HG03342 (cell line): Measurements from ENCODE around the gene RFX4.

Experiments used
- ATAC-seq: cut with Tn5 transposase; IDR thresholded peaks from one replicate; pipeline ENCODE4 v1.9.1; 2021; ENCODE audit warnings: mild to moderate bottlenecking, moderate library complexity; ENCODE audit not compliant: unreplicated experiment

RFX4 gene

DNA sequence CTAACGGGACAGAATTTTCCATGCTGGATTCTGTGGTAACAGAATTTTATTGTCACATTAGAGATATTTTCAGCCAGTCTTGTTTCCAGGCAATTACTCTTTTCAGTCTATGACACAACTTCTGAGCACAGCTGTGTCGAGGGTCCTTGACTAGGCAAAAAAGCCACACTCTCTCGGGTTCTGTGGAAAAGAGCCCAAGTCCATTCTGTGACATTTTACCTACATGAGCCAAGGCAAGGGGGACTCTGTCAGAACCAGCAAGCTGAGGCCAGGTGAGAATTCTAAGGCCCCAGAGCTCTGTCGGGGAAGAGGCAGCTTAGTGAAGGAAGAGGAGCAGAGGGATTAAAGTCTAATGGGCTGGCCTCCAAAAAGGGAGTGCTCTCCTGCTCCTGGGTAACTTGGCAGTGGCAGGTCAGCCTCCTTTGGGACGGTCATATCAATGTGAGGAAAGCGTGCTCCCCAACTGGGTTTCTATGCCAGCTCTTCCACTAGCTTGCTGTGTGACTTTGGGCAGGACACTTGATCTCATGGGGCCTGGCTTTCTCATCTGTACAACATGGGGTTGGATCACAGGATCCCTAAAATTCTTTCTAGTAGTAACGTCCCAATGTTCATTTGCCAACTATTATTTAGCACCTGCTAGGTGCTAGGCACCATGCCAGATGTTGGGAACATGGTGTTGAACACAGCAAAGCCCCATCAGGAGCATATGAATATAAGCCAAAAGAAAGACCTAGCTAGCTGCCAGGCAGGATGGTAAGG lies 175.7 kb downstream of the RFX4 start:
- no peak for ATAC-seq

DNA sequence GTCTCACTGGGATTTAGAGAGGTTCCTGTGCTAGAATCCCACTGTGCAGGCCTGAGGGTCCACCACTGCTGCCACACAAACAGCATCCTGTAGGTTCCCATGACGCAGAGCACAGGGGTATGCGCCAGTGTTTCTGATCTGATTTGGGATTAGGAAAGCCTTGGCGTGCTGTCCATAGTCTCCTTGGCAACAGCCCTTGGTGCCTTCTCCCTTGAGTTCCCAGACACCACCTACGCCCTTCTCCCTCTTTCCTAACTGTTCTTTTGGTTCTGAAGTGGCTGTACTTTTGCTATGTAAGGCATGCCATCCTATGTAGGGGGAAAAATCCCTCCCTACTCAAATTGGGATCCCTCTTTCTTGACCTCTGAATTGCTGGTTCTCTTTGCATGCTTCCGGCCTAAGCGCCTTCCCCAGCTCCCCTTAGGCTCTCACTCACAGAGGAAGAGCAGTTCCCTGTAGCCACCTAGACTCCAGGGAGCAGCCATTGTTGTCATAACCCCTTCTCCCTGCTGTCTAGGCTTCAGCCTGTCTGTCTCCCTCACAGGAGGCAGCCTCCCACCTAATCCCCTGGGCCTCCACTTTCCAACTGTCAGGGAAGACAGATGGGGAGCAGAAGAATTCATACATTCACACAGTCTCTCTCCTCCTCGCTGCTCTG lies 176.9 kb downstream of the RFX4 start:
- ATAC-seq: no peak

DNA sequence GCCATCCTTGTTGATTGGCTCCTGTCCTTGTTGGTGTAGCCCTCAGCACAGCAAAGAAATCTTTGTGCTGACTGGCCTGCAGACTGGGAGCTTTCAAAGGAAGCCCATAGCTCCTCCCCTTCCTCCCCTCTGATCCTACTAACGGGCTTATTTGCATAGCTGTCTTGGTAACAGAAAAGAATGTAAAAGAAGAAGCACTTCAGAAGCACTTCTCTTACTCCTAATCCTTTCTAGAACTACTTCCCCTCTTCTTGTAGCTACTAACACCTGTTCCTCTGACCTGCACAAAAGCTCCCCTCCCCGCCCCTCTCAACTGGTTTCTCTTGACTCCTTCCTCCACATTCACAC lies 177.4 kb downstream of the RFX4 start:
- ATAC-seq: peak; percentile 99

DNA sequence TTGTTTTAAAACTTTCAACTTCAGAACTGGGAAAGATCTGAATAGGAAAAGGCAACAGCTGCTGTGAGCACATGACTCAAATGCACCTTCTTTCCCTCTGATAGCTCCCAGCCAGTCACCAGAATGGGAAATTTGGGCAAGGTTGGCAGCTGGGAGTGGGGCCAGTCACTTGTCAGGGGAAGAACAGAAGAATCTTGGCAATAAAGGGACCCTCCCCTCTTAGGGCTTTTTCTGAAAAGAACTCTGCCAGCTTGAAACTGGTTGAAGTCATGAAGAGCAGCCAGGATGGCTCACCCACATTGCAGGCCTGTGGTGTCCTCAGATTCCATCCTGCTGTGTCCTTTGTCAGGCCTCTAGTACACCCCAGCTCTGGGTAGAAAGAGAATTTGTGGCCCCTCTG lies 181.4 kb downstream of the RFX4 start:
- no peak for ATAC-seq

DNA sequence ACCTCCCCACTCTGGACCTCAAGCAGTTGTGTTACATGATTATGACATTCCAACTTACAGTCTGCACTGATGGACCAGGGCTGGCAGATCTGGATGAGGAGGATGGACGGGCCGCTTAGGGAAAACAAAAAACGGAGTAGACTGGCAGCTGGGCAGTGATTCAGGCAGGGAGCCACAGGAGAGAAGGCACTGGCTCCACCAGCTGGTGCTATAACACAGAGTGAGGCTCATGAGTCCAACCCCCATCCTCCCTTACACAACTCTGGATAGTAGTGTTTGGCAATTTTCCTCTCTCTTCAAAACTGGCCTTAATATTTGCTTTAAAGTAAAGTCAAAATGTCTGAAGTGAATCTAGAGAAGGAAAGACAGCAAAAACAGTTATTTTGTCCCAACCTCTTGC lies 181.9 kb downstream of the RFX4 start:
- no peak for ATAC-seq

DNA sequence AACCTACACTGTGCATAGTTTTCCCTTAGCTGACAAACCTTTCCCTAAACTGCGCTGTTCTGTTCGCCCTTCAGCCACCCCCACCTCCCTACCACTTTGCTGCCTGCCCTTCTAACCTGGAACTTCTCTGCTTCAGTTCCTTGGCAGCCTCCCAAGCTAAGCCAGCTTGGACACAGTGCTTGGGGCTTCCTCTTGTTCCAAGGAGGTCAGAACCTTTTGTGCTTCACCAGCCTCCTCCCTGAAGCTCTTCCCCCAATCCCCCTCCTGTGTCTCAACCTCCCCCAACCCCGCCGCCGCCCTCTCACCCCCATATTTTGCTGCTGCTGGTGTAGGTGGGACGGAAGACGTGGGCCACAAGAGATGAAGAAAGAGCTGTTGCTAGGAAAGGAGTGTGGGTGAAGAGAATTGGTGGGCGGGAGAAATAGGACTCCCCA lies 183.6 kb downstream of the RFX4 start:
- ATAC-seq: no peak

DNA sequence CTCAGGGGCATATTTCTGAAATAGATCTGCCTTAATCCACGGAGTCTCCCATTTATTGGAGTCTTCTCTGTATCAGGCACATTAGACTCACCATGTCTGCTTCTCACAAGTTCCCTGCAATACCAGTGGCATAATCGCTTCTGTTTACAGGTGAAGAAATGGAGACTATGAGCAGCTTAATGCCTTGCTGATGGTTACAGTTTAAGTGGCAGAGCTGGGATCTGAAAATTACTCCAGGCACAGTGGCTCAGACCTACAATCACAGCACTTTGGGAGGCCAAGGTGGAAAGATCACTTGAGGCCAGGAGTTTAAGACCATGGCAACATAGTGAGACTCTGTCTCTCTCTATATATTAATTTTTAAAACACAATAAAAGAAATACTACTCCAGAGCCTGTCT lies 184.4 kb downstream of the RFX4 start:
- ATAC-seq: no peak

DNA sequence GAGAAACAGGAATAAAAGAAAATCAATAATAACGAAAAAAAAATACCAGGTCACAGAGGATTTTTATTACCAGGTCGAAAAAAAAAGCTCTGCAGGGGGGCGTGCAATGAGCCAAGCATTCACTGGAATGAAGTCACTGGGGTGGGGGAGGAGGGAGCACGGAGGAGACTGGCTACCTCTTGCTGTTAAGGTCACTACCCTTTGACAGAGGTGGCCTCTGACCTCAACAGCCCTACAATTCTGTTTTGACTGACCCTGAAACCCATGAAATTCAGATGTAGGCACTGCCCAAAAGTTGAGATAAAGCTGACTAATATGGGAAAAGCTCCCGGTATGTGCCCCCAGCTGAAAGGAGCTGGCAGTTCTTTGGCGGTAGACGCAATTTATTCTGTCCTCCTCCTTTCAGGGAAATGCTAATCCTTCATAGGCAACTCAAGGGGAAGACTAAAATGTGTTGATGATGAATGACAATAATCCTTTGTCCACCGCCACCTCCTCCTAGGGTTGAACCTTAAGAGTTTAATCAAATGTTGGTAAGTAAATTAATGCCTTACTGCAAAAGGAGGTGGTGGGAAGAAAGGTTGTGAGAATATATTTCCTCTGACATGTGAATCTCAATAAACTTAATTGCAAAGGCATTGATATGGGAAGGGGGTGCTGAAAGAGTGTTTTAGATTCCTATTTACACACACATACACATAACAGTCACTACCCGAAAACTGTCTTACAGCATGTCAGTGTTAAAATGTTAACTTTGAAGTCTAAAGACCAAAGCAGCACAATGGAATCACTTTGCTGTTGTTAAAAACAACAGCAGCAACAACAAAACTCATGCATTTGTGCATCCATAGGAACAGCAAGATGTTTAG lies 185.4 kb downstream of the RFX4 start:
- no peak for ATAC-seq

DNA sequence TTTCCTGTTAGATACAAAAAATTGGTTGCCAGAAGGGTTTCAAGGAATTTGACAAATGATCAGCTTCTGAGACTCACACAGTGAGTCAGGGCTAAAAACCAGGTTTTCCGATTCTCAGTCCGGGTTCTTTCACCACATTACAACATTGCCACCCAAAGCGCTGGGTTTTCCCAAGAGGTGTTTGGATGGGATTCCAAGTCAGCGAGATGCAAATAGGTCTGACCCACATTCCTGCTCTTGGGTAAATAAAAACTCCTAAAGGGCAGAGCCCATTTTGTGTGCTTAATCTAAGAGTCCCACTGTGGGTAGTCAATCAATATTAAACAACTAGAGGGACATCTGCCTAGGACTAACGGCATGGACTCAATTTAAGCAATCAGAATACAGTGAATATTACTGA lies 186.3 kb downstream of the RFX4 start:
- no peak for ATAC-seq

DNA sequence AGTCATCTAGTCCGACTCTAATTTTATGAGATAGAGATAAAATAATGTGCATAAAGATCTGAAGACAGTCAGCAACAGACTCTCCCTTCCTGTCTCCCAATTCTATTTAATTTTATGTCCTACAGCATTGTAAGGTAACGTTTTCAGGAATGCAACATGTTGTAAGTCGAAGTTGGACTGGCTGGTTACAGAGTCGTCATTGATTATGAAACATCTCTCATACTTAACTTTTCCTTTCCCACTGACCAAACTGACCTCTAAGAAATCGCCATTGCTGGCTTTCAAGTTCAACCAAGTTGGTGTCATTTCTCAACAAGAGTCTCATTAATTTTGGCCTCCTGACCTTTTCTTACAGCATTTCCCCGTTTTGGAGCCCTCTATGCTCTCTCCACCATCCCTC lies 186.7 kb downstream of the RFX4 start:
- no peak for ATAC-seq

DNA sequence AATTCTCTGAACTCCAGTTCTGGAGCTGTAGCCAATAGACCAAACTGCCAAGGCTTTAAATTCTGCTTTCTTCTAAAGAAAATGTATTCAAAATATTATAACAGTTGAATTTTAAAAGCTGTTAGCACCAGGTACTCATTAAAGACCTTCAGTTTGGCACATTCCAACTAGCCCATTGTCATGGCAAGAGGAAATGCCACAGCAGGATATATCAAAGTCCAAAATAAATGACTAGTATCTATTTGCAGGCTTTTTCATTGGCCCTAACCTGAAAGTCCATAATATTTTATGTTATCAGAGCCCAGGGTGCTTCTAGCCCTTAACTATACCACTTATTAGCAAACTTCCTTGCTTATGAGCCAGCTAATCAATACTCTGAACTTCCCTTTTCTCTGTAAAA lies 188.6 kb downstream of the RFX4 start:
- ATAC-seq: no peak

DNA sequence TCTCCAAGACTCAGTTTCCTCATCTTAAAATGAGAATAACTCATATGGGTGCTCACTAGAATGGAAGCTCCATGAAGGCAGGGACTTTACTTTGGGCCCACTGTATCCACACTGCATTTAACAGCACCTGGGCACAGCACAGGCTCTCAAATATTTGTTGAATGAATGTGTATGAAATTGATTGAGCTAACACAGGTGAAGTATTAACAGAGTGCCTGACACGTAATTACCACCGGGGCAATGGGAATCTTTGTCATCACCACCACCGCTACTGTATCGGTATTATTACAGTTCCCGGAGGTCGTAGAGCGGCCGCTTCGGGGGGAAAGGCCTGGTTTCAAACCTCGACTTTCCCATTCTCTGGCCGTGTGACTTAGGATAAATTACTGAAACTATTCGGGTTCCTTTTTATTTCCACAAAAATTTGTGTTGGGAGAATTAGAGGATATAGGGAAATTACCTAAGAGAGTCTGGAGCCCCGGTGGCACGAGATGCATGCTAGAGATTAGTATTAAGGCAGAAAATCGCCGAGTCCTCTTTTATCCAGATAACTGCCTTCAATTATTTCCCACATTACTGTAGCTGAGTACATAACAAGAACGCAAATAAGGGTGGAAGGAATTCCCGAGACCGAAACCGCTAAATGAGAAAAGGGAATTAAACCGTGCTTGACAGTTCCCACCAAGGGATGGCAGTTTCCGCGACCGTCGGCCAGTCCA lies 190.6 kb downstream of the RFX4 start:
- no peak for ATAC-seq

DNA sequence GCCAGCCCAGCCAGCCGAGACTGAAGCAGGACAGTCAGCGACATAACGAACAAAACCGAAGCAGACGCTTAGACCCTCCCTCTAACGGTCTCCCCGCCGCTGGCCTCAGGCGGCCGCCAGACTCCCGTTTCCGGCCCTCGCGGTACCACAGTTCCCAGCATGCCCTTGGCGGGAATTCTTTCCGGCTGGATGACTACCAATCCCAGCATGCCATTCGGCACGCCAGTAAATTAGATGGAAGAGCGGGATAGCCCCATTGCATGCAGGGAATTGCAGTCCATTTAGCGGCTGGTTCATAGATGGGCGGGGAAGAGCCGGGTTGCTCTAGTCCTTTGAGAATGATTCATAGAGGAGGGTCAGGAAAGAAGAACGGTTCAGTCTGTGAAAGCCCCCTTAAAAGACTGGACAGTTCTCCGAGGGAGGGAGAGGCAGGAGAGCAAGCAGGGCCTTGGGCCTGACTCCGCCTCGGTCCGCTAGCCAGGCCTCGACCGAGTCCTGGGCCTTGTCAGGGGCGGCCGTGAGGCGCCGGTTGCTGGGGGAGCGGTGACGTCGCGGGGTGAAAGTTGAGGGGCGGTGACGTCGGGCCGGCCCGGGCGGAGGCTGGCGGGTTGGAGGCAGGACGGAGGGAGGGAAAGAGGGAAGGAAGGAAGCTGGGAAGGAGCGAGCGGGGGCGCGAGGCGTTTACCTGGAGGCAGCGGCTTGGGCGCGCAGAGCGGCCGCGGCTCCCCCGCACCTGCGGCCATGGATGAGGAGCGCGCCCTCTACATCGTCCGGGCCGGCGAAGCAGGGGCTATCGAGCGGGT lies 191.4 kb downstream of the RFX4 start, which contains the start of gene RIC8B:
Gene RIC8B (plus strand): TSS at position 678 of the 803 bp plus-strand sequence. CDS start 64 bp downstream, at position 742.
- ATAC-seq: peak; percentile 87

DNA sequence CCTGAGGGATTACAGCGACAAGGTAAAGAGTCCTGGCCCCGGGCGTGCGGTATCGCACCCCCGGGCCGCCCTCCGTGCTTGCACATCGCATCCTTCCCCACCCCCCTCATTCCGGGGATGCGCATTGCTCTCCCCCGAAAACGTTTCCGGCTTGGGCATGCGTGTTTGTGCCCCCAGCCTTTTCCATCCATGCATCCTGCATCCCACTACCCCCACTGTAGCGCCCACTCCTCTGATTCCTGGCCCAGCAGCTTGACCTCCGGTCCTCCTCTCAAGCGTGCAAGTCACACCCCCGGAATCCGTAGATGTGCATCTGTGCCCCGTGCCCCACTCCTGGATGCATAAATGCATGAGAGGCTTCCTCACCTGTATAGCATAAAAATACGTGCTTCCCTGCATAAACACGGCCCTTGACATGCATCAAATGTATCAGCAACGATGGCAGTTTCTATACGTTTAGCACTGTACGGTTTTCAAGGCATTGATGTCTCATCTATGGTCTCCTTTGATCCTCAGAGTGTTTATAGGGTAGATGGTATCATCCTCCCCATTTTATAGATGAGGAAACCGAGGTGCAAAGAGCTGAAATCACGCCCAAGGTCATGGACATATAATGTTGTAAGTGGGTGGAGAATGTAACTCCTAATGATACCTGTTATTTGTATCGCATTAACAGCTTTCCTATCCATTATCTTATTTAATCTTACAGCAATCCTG lies 192.2 kb downstream of the RFX4 start:
- peak; percentile 25 for ATAC-seq

DNA sequence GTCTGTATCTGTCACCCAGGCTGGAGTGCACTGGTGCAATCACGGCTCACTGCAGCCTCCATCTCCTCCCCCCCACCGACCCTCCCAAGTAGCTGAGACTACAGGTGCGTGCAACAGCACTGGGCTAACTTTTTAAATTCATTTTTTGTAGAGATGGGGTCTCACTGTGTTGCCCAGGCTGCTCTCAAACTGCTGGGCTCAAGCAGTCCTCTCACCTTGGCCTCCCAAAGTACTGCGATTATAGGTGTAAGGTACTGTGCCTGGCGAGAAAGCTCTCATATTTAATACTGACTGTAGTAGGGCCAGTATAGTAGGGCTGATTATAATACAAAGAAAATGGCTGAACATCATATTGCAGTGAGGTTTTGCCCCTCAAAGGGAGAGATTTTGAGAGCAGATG lies 194.1 kb downstream of the RFX4 start:
- no peak for ATAC-seq

DNA sequence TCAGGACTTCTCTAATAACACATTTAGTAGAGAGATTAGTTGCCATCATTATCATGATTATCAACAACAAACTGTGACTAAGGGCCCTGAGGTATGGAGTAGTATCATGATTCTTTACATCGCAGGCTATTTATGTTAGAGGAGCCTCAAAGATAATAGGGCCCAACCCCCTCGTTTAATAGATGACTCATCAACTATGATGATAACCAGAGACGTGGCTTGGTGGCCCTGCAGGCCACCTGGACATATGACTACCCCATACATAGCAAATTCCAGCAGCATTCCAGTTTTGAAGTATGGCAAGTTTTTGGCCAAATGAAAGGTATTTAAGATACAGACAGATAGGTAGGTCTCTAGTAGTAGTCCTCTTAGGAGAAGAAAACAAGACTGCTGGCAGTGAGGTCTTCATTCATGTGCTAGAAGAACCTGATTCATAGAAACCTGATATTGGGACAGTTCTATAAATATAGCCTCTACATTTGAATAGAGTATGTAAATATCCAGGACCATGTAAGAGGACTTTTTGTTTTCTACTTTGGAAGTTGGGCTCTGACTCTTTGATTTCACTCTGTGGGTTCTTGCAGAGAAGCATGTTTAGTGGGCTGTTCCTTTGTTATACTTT lies 197.3 kb downstream of the RFX4 start:
- ATAC-seq: no peak

DNA sequence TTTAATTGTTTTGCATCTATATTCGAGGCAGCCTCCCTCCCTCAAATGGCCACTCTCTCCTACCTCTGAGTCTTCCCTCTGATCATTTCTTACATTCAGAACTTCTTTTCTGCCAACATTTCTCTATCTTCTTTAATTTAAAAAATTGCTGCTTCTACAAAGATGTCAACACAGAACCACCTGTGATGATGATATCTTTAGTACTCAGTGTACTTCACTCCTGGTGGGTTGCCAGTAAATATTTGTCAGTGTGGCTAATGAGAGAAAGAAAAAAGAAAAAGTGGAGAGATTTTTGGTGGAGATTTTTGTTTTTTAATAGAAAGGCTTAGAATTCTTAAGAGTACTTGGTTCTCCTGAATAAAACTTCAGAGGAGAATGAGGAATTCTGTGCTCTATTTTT lies 199.8 kb downstream of the RFX4 start:
- ATAC-seq: no peak

DNA sequence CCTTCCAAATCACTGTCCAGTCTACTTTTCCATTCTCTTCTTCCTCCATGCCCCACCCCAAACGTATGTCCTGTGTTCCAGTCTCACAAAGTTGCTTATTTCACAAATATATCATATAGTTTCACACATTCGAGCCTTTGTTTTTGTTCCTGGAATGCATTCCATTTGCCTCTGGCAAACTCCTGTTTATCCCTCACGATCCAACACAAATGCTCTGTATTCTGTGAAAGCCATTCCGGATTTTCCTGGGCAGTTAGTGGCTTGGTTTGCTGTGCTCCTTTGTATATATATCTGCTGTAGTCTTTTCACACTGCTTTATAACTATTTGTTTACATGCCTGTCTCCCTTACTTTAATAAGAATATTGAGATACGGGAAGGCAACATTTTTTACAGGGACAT lies 200.7 kb downstream of the RFX4 start:
- ATAC-seq: no peak

DNA sequence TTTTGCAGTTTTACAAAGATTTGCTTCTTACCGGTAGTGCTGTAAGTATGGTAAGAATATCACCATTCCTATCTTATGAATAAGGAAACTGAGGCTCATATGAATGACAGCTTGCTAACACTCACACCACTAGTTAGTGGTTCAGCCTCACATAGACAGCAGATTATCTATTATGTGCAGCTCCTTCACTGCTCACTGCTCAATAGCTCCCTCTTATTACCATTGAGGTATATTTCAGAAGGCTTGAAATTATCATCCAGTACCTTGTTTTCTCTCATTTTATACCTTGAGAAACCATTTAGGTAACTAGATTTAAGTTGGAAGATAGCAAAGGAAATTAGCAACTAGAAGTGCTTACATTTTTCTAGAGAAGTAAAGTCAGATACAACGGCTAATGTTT lies 207.2 kb downstream of the RFX4 start:
- ATAC-seq: no peak
